HG03439 (cell line): Measurements from ENCODE around the gene ARRB1.
"Not testable (repeated sequence)": the region's sequence is repeated elsewhere in the genome, so short reads cannot be mapped to it uniquely, and the experiment has no call there.

Experiments used
- ATAC-seq: cut with Tn5 transposase; IDR thresholded peaks from one replicate; pipeline ENCODE4 v1.9.1; 2021; ENCODE audit warnings: mild to moderate bottlenecking, moderate library complexity; ENCODE audit not compliant: unreplicated experiment

Gene ARRB1

GRCh38 chr11:75344186-75344585 lies 7.3 kb downstream of the ARRB1 start:
- ATAC-seq: no peak

- ATAC-seq: no peak
These were observed 8.2 kb downstream of the ARRB1 start for GRCh38 chr11:75342966-75343870.

- no peak for ATAC-seq
These were observed 9.1 kb downstream of the ARRB1 start for GRCh38 chr11:75342231-75342918.

- ATAC-seq: no peak
These were observed 9.8 kb downstream of the ARRB1 start for GRCh38 chr11:75341612-75342011.

- ATAC-seq: no peak
These were observed 11.6 kb downstream of the ARRB1 start for GRCh38 chr11:75339685-75340409.

- ATAC-seq: no peak
These were observed 12.8 kb downstream of the ARRB1 start for GRCh38 chr11:75338516-75339208.

- ATAC-seq: no peak
These were observed 14.2 kb downstream of the ARRB1 start for GRCh38 chr11:75337195-75337654.

GRCh38 chr11:75334976-75335375 lies 16.5 kb downstream of the ARRB1 start:
- no peak for ATAC-seq

GRCh38 chr11:75334402-75334891 lies 17.0 kb downstream of the ARRB1 start:
- ATAC-seq: no peak

- ATAC-seq: no peak
These were observed 17.7 kb downstream of the ARRB1 start for GRCh38 chr11:75333807-75334140.

GRCh38 chr11:75333022-75333806 lies 18.2 kb downstream of the ARRB1 start:
- no peak for ATAC-seq

GRCh38 chr11:75331761-75332160 lies 19.7 kb downstream of the ARRB1 start:
- ATAC-seq: not testable (repeated sequence)

GRCh38 chr11:75331304-75331703 lies 20.2 kb downstream of the ARRB1 start:
- ATAC-seq: not testable (repeated sequence)

GRCh38 chr11:75330886-75331285 lies 20.6 kb downstream of the ARRB1 start:
- ATAC-seq: not testable (repeated sequence)

GRCh38 chr11:75330291-75330690 lies 21.2 kb downstream of the ARRB1 start:
- no peak for ATAC-seq

- no peak for ATAC-seq
These were observed 22.8 kb downstream of the ARRB1 start for GRCh38 chr11:75328426-75329277.

- ATAC-seq: no peak
These were observed 25.0 kb downstream of the ARRB1 start for GRCh38 chr11:75326439-75326810.

- ATAC-seq: no peak
These were observed 25.6 kb downstream of the ARRB1 start for GRCh38 chr11:75325713-75326438.
